Measurements from ENCODE around the gene WDR81. TPM values are rescaled to one million over a fixed set of nuclear protein-coding genes. Genes with fewer than 3 reads are reported as not detected.

The WDR81 gene
- total RNA-seq, 1 donor = 47.8 TPM

GRCh38 chr17:1773696-1774181, 49.2 kb downstream of the WDR81 start:
- no peaks in the 10 kb centered on the region for H4K20me1 ChIP-seq (ENCODE audit: insufficient read depth, low read length)
- no peak for TF ChIP-seq CTCF (IDR thresholded peaks at IDR 0.05; ENCODE audit: extremely low read depth, low read depth, low read length)
- H3K79me2 ChIP-seq (ENCODE audit: insufficient read depth, low read length) = no peaks in the 10 kb centered on the region
- no peak overlapping the region for H2AFZ ChIP-seq (ENCODE audit: low read length)
- no peaks in the 10 kb centered on the region for H3K9me3 ChIP-seq (ENCODE audit: low read depth, low read length)
- no peak overlapping the region for H3K27ac ChIP-seq (ENCODE audit: low read depth, low read length)
- H3K27me3 ChIP-seq (ENCODE audit: insufficient read depth, low read length) = no peaks in the 10 kb centered on the region
- DNase-seq (ENCODE audit: insufficient read length, low spot score, missing footprints) = peak; percentile 80
- H3K4me3 ChIP-seq (ENCODE audit: insufficient read depth, low read length) = no peak overlapping the region
- peaks cover 20% of the 10 kb centered on the region for H3K36me3 ChIP-seq (ENCODE audit: insufficient read depth, low read length)
- no peak overlapping the region for H3K4me2 ChIP-seq (ENCODE audit: insufficient read depth, low read length)
- H3K4me1 ChIP-seq (ENCODE audit: insufficient read depth, low read length) = no peaks in the 10 kb centered on the region

- Histone ChIP-seq H4K20me1 (ENCODE audit: insufficient read depth, low read length) (no peaks in the 10 kb centered on the region), H3K27me3 (ENCODE audit: insufficient read depth, low read length) (no peaks in the 10 kb centered on the region), H3K79me2 (ENCODE audit: insufficient read depth, low read length) (no peaks in the 10 kb centered on the region), H3K4me2 (ENCODE audit: insufficient read depth, low read length) (no peak overlapping the region), H3K4me1 (ENCODE audit: insufficient read depth, low read length) (peaks cover 4% of the 10 kb centered on the region), H2AFZ (ENCODE audit: low read length) (no peak overlapping the region), H3K36me3 (ENCODE audit: insufficient read depth, low read length) (peaks cover 20% of the 10 kb centered on the region), H3K27ac (ENCODE audit: low read depth, low read length) (no peak overlapping the region), H3K4me3 (ENCODE audit: insufficient read depth, low read length) (no peak overlapping the region), H3K9me3 (ENCODE audit: low read depth, low read length) (no peaks in the 10 kb centered on the region)
- no peak for TF ChIP-seq CTCF (IDR thresholded peaks at IDR 0.05; ENCODE audit: extremely low read depth, low read depth, low read length)
- DNase-seq (ENCODE audit: insufficient read length, low spot score, missing footprints) = no peak
These were observed 50.1 kb downstream of the WDR81 start for GRCh38 chr17:1774390-1775176.

DNA sequence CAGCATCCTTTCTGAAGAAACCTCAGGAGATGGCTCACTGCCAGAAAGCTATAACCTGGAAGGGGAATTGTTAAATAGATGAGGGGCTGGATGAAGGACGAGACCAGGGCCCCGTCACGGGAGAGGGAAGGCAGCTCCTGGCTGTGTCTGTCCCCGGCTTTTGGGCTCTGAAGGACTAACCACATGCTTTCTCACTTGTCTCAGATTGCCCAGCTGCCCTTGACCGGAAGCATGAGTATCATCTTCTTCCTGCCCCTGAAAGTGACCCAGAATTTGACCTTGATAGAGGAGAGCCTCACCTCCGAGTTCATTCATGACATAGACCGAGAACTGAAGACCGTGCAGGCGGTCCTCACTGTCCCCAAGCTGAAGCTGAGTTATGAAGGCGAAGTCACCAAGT, 51.8 kb downstream of the WDR81 start:
- Histone ChIP-seq H3K36me3 (ENCODE audit: insufficient read depth, low read length) (peaks cover 20% of the 10 kb centered on the region), H4K20me1 (ENCODE audit: insufficient read depth, low read length) (peaks cover 3% of the 10 kb centered on the region), H2AFZ (ENCODE audit: low read length) (no peak overlapping the region), H3K4me3 (ENCODE audit: insufficient read depth, low read length) (no peak overlapping the region), H3K4me2 (ENCODE audit: insufficient read depth, low read length) (no peak overlapping the region), H3K79me2 (ENCODE audit: insufficient read depth, low read length) (no peaks in the 10 kb centered on the region), H3K4me1 (ENCODE audit: insufficient read depth, low read length) (peaks cover 13% of the 10 kb centered on the region), H3K9me3 (ENCODE audit: low read depth, low read length) (no peaks in the 10 kb centered on the region), H3K27ac (ENCODE audit: low read depth, low read length) (no peak overlapping the region), H3K27me3 (ENCODE audit: insufficient read depth, low read length) (no peaks in the 10 kb centered on the region)
- peak; percentile 67 for DNase-seq (ENCODE audit: insufficient read length, low spot score, missing footprints)
- no peak for TF ChIP-seq CTCF (IDR thresholded peaks at IDR 0.05; ENCODE audit: extremely low read depth, low read depth, low read length)

GRCh38 chr17:1776857-1777256, 52.4 kb downstream of the WDR81 start:
- H3K27me3 ChIP-seq (ENCODE audit: insufficient read depth, low read length) = no peaks in the 10 kb centered on the region
- no peak overlapping the region for H3K4me3 ChIP-seq (ENCODE audit: insufficient read depth, low read length)
- H3K27ac ChIP-seq (ENCODE audit: low read depth, low read length) = no peak overlapping the region
- no peaks in the 10 kb centered on the region for H3K9me3 ChIP-seq (ENCODE audit: low read depth, low read length)
- H3K36me3 ChIP-seq (ENCODE audit: insufficient read depth, low read length) = peaks cover 20% of the 10 kb centered on the region
- peaks cover 3% of the 10 kb centered on the region for H4K20me1 ChIP-seq (ENCODE audit: insufficient read depth, low read length)
- peak; percentile 47 for DNase-seq (ENCODE audit: insufficient read length, low spot score, missing footprints)
- no peak overlapping the region for H2AFZ ChIP-seq (ENCODE audit: low read length)
- peaks cover 13% of the 10 kb centered on the region for H3K4me1 ChIP-seq (ENCODE audit: insufficient read depth, low read length)
- H3K79me2 ChIP-seq (ENCODE audit: insufficient read depth, low read length) = no peaks in the 10 kb centered on the region
- no peak overlapping the region for H3K4me2 ChIP-seq (ENCODE audit: insufficient read depth, low read length)
- no peak for TF ChIP-seq CTCF (IDR thresholded peaks at IDR 0.05; ENCODE audit: extremely low read depth, low read depth, low read length)

Data from osteoblast (primary cell).